Fibroblast of lung (primary cell): ENCODE results near the gene CACNA1E. TPM values are rescaled to one million over a fixed set of nuclear protein-coding genes. Genes with fewer than 3 reads are reported as not detected.

Experiments used
- DNase-seq, 2 donors: peaks; one replicate each; pipeline versions ENCODE4 v3.0.0 to v3.0.0-alpha.2; 2010; ENCODE audit warnings: low read depth in 2 of 2
- H2AFZ ChIP-seq: 2 replicates; pipeline ENCODE4 v1.5.1; 2012; ENCODE audit warnings: low read length, control low read depth, inconsistent platforms
- H3K27ac ChIP-seq: 2 replicates; pipeline ENCODE4 v1.5.1; 2011; ENCODE audit warnings: low read length, control low read depth; ENCODE audit not compliant: insufficient read depth
- H3K27me3 ChIP-seq: 2 replicates; pipeline ENCODE4 v1.5.1; 2011; ENCODE audit warnings: mild to moderate bottlenecking, low read length; ENCODE audit not compliant: control insufficient read depth, insufficient read depth
- H3K36me3 ChIP-seq: 2 replicates; pipeline ENCODE4 v1.5.1; 2011; ENCODE audit warnings: low read length; ENCODE audit not compliant: control insufficient read depth, insufficient read depth
- H3K4me1 ChIP-seq: 2 replicates; pipeline ENCODE4 v1.5.1; 2011; ENCODE audit warnings: low read length; ENCODE audit not compliant: control insufficient read depth, insufficient read depth; ENCODE audit errors: extremely low read depth
- H3K4me2 ChIP-seq: 2 replicates; pipeline ENCODE4 v1.5.1; 2011; ENCODE audit warnings: low read length, control low read depth; ENCODE audit not compliant: insufficient read depth; ENCODE audit errors: extremely low read depth
- H3K4me3 ChIP-seq, 4 experiments: fragments of 200-600 bp in 1 of 4; sonication (generic) in 1 of 4; replicated peaks in 1 of 4; 2 replicates each; pipeline ENCODE4 v1.5.1; 2011 to 2016; ENCODE audit warnings: low read length in 4 of 4, low read depth in 3 of 4, mild to moderate bottlenecking in 3 of 4, control low read depth in 2 of 4, inconsistent platforms in 1 of 4, mixed read lengths in 1 of 4; ENCODE audit not compliant: insufficient read depth in 1 of 4; ENCODE audit errors: control extremely low read depth in 1 of 4
- H3K79me2 ChIP-seq: 2 replicates; pipeline ENCODE4 v1.5.1; 2012; ENCODE audit warnings: mild to moderate bottlenecking, low read length, inconsistent platforms; ENCODE audit not compliant: control insufficient read depth, insufficient read depth
- H3K9ac ChIP-seq: 2 replicates; pipeline ENCODE4 v1.5.1; 2011; ENCODE audit warnings: mild to moderate bottlenecking, low read length, control low read depth; ENCODE audit not compliant: insufficient read depth
- H3K9me3 ChIP-seq: 2 replicates; pipeline ENCODE4 v1.5.1; 2012; ENCODE audit warnings: low read depth, low read length; ENCODE audit not compliant: control insufficient read depth, insufficient read depth
- H4K20me1 ChIP-seq: 2 replicates; pipeline ENCODE4 v1.5.1; 2011; ENCODE audit warnings: low read length; ENCODE audit not compliant: control insufficient read depth, insufficient read depth; ENCODE audit errors: extremely low read depth
- CTCF ChIP-seq, 2 donors: IDR thresholded peaks in 1 of 2; conservative IDR thresholded peaks in 1 of 2; 1 replicate in 1 of 2; 2 replicates in 1 of 2; pipeline ENCODE4 v1.5.1; 2011 to 2012; ENCODE audit warnings: low read length in 2 of 2, control low read depth in 1 of 2, inconsistent platforms in 1 of 2, low read depth in 1 of 2, mild to moderate bottlenecking in 1 of 2
- EZH2 ChIP-seq: IDR thresholded peaks from 2 replicates; pipeline ENCODE4 v1.5.1; 2012; ENCODE audit warnings: low read length, control low read depth, mild to moderate bottlenecking; ENCODE audit errors: missing control alignments
- polyA plus RNA-seq, 2 donors: library from polyadenylated mRNA; depleted of rRNA in 1 of 2; stranded (reverse) in 1 of 2; unstranded in 1 of 2; fragments of >200 nt; gene quantifications; 2 replicates each; pipeline ENCODE4 v1.2.1, GENCODE V29; 2011 to 2012; ENCODE audit warnings: missing spikeins in 1 of 2
- total RNA-seq: library from RNA; depleted of rRNA; stranded (reverse); fragments of >200 nt; gene quantifications from 2 replicates; pipeline ENCODE4 v1.2.1, GENCODE V29; 2014

CACNA1E gene
- total and polyA plus RNA-seq, 2 donors (not counting 1 experiment from before 2014, with no cell fraction given), result 0.01 TPM; not detected in 1

- Histone ChIP-seq H3K27me3 (no peaks in the 10 kb centered on the region), H3K4me1 (no peaks in the 10 kb centered on the region), H3K27ac (no peak overlapping the region), H3K36me3 (no peaks in the 10 kb centered on the region), H3K4me3 (no peak overlapping the region), H4K20me1 (no peaks in the 10 kb centered on the region), H3K9ac (no peak overlapping the region), H3K79me2 (no peaks in the 10 kb centered on the region), H3K4me2 (no peak overlapping the region), H3K9me3 (no peaks in the 10 kb centered on the region), H2AFZ (no peak overlapping the region)
- no peak for TF ChIP-seq CTCF (conservative IDR thresholded peaks at IDR 0.05 in 1 of 2, IDR thresholded peaks at IDR 0.05 in 1 of 2; ENCODE audit: low read depth in 1 of 2, low read length in 2 of 2)
- TF ChIP-seq EZH2, result no peak
- DNase-seq, result no peak
Measured at GRCh38 chr1:181501612-181502011, 18.3 kb downstream of the CACNA1E start.

GRCh38 chr1:181503171-181503810, 20.0 kb downstream of the CACNA1E start:
- H3K27ac ChIP-seq, result no peak overlapping the region
- H2AFZ ChIP-seq, result no peak overlapping the region
- H3K27me3 ChIP-seq, result no peaks in the 10 kb centered on the region
- H3K79me2 ChIP-seq, result no peaks in the 10 kb centered on the region
- H3K4me1 ChIP-seq, result no peaks in the 10 kb centered on the region
- TF ChIP-seq EZH2 (no peak), CTCF (conservative IDR thresholded peaks at IDR 0.05 in 1 of 2, IDR thresholded peaks at IDR 0.05 in 1 of 2; ENCODE audit: low read depth in 1 of 2, low read length in 2 of 2) (no peak)
- no peaks in the 10 kb centered on the region for H3K9me3 ChIP-seq
- H3K4me2 ChIP-seq, result no peak overlapping the region
- no peaks in the 10 kb centered on the region for H3K36me3 ChIP-seq
- no peak overlapping the region for H3K4me3 ChIP-seq
- H3K9ac ChIP-seq, result no peak overlapping the region
- H4K20me1 ChIP-seq, result no peaks in the 10 kb centered on the region
- peak; percentile 35 to 56 for DNase-seq

DNA sequence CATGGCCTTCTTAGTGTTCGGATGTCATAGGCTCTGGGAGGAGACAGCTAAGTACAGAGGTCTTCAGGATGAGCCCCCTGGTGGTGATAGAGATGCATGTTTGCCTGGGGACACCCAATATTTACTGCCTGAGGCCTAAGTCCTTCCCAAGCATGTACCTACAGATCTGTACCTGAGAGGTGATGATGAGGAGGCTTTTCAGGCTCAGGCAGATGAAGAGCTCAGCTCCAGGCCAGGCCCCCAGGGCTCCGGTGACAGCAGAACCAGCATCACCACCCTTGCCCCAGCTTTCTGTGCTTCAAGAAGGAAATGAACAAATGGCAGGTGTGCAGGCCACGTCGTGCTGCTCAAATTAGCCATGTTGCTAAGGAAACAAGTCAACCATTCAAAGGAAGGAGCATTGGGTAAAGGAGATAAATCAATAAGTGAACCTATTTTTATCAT, 21.1 kb downstream of the CACNA1E start:
- no peaks in the 10 kb centered on the region for H4K20me1 ChIP-seq
- no peak overlapping the region for H3K4me2 ChIP-seq
- TF ChIP-seq EZH2, result no peak
- TF ChIP-seq CTCF (conservative IDR thresholded peaks at IDR 0.05 in 1 of 2, IDR thresholded peaks at IDR 0.05 in 1 of 2; ENCODE audit: low read depth in 1 of 2, low read length in 2 of 2), result peak in 1 of 2 donors; percentile 19
- no peak overlapping the region for H3K9ac ChIP-seq
- no peak overlapping the region for H3K27ac ChIP-seq
- no peaks in the 10 kb centered on the region for H3K36me3 ChIP-seq
- H3K4me1 ChIP-seq, result no peaks in the 10 kb centered on the region
- H3K9me3 ChIP-seq, result no peaks in the 10 kb centered on the region
- H3K4me3 ChIP-seq, result no peak overlapping the region
- DNase-seq, result no peak
- H2AFZ ChIP-seq, result no peak overlapping the region
- H3K79me2 ChIP-seq, result no peaks in the 10 kb centered on the region
- no peaks in the 10 kb centered on the region for H3K27me3 ChIP-seq
